GM18526 (cell line): ENCODE results near the gene TSPAN18.

Experiments used
- POLR2A ChIP-seq: IDR thresholded peaks from 3 replicates; pipeline ENCODE4 v1.6.1; 2011; ENCODE audit not compliant: insufficient read length; ENCODE audit errors: extremely low read depth

TSPAN18 gene

DNA sequence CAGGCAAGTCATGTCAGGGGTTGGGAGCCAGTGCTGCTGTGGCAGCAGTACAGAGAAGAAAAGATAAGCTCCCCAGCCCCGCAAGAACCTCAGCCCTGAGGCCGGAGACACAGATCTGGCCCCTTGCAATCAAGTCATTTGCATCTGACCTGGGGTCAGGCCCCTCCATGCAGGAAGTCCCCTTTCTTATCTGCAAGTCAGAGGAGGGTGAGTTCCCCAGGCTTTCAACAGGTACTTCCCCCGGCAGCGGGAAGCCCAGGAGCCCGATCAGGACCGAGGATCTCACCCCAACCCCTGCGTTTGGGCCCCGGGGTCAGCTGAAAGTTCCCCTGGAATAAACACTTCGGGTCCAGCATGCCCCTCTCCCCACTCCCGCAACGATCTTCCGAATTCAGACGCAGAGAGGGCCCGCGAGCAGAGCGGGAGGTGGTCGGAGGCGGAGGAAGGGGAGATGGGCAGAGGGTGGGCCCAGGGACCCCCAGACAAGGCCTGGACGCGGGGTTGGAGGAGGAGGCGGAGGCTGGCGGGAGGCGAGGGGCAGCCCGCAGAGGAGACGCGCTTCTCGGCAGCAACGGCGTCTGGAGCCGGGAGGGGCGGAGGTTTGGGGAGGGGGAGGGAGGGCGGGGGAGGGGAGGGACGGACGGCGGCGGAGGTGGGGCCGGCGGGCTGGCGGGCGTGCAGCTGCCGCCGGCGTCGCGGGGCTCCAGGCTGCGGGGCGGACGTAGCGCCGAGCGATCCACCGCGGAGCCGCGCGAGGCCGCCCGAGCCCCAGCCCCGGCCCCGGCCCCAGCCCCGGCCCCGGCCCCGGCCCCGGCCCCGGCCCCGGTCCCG is at the start of gene TSPAN18:
Gene TSPAN18, plus strand, starts transcription at position 680 of the 831 bp plus-strand sequence. CDS start 179,455 bp downstream, outside the sequence.
- TF ChIP-seq POLR2A: no peak

GRCh38 chr11:44680982-44681597 is 45.7 kb upstream of the TSPAN18 start:
- no peak for TF ChIP-seq POLR2A

DNA sequence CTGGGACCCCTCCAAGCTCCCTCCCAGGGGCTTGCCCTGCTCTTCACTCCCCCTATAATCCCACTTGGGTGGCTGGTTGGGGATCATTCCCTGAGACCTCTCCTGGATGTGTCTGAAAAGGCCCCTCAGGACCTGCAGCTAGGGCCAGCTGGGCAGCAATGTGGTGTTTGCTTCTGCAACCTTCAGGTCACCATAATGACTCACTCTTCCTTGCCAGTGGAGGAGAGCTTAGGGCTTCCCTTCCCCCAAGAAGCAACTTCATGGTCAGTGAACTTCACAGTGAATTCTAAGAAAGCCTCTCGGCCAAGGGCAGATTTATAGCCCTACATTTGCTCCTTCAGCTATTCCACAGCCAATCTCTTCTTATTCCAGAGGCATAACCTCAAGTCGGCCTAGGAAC is 45.1 kb upstream of the TSPAN18 start:
- TF ChIP-seq POLR2A: no peak

GRCh38 chr11:44684859-44685281 is 41.9 kb upstream of the TSPAN18 start:
- no peak for TF ChIP-seq POLR2A

DNA sequence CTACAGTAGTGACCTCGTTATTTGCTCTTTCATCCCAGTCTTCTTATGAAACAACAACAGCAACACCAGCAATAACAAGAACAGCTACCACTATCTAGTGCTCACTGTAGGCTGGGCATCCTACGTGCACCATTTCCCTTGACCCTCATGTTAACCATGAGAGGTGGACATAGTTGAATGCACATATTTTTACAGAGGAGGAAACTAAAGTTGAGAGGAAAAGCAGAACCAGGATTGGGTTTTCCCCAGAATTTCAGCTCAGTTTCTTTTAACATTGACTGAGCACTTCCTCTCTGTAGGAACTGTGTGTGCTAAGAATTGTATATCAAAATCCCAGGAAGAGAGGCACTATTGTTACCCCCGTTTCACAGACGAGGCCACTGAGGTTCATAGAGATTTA is 39.4 kb upstream of the TSPAN18 start:
- TF ChIP-seq POLR2A: no peak

DNA sequence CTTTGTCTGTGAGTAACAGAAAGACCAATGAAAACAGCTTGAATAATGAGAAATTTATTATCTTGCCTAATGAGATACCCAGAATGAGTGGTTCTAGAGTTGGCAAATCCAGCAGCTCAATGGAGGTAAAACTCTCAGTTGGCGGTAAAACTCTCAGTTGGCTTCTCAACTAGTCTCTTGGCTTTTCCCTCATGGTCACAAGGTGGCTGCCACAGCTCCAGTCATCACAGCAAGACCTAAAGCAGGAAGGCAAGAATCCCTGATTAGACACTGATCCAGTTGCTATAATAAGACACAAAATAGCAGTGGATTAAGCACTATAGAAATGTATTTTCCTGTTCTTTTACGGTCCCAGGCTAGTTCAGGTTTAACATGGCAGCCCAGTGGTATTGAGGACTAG is 37.5 kb upstream of the TSPAN18 start:
- TF ChIP-seq POLR2A: no peak

- no peak for TF ChIP-seq POLR2A
Measured at GRCh38 chr11:44690651-44691050, 36.1 kb upstream of the TSPAN18 start.

GRCh38 chr11:44692460-44692859 is 34.3 kb upstream of the TSPAN18 start:
- no peak for TF ChIP-seq POLR2A

- TF ChIP-seq POLR2A: no peak
Measured at GRCh38 chr11:44693654-44694119, 33.1 kb upstream of the TSPAN18 start.

DNA sequence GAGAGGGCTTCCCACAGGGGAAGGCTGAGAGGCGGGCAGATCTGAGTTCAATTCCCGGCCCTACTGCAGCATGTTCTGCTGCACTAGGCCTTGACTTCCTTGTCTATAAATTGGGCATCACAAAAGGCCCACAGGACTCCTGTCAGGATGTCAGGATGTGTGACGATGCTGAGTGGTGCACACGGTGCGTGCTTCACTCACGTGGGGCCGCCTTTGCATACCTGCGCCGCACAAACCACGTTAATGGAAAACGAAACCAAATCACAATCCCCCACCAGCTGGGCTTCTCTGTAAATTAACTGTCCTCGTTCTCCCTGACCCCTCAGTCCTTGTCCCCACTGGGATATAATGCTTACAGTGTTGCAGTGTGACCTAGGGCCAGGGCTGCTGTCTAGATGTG is 32.3 kb upstream of the TSPAN18 start:
- no peak for TF ChIP-seq POLR2A

GRCh38 chr11:44695169-44695833 is 31.5 kb upstream of the TSPAN18 start:
- no peak for TF ChIP-seq POLR2A

- TF ChIP-seq POLR2A: no peak
Measured at GRCh38 chr11:44698252-44698912, 28.4 kb upstream of the TSPAN18 start.

DNA sequence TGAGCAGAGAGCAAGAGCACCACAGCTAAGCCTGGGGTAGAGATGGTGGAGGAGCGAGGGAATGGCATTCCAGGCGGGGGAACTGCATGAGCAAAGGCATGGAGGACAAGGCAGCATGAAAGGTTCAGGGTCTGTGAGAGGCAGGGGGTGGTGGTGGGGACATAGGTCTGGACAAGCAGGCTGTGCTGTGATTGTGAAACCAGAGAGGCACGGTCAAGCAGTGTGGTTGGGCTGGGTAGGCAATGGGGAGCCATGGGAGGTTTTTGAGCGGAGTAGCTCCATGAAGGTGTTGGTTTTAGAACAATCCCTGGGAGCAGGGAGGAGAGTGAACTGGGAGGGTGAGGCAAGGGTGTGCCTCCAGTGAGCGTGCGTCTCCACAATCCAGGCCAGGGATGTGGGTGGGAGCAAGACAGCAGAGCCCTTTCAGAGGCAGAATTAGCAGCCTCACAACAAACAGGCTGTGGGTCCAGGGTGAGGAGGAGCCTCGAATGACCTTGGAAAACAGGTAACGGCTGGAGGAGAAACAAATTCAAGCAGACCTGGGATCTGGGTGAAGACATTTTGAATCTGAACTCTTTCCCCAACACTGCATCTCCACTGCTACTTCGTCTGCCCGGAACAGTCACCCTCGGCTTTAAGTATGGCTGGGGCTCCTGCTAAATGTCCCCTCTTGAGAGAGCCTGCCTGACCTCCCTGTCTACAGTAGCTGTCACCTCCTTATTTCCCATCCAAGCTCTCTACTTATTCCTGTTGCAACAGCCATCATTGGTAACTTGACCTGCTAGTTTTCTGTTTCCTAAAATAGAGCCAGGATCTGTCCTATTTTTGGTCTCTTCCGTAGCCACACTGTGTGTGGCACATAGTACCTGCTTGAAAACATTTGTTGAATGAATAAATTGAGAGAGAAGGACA is 27.0 kb upstream of the TSPAN18 start:
- no peak for TF ChIP-seq POLR2A

DNA sequence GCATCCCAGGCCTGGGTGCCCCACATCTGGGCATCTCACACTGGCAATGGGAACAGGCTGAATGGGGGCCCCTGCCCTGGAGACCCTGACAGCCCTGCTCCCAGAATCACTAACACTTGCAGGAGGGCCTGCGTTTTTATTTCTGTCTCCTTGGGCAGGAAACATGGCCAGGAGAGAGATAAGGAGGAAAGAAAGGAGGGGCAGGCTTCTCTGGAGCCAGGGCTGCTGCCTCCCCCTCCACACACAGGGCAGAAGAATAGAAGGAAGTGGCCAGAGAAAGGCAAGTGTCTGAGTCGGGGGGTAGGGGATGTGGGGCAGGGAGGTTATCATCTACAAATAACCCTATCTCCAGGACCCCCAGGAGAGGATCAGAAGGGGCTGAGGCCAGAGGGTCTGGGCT is 25.5 kb upstream of the TSPAN18 start:
- no peak for TF ChIP-seq POLR2A
